GM10248 (cell line): ENCODE results near the gene GAS5.
A peak's percentile ranks its signal among the peaks of the same experiment; 100 is the strongest.

Experiments used
- CTCF ChIA-PET: fragments of 300-600 bp; sonication (Branson Sonifier 250); formaldehyde crosslinking; extraction: SDS; loops from one replicate; lab custom pipeline; 2021; ENCODE audit warnings: antibody characterized with exemption; lab: Yijun Ruan, JAX
- POLR2A ChIA-PET: fragments of 350-650 bp; sonication (Branson Sonifier 250); formaldehyde crosslinking; extraction: SDS; loops from one replicate; lab custom pipeline; 2020; ENCODE audit warnings: antibody characterized with exemption; lab: Yijun Ruan, JAX
- DNase-seq: peaks from one replicate; pipeline ENCODE4 v3.0.0; 2012; ENCODE audit errors: extremely low spot score
- CTCF ChIP-seq: IDR thresholded peaks from 2 replicates; pipeline ENCODE4 v1.5.1; 2012; ENCODE audit warnings: mild to moderate bottlenecking, low read depth; ENCODE audit errors: extremely low read depth, missing control alignments, control extremely low read depth

GAS5 gene

GRCh38 chr1:173867753-173868265, at the start of gene GAS5:
Gene GAS5, minus strand, starts transcription at chr1:173867989.
- ChIA-PET CTCF (interaction anchor here (0.8 to 1.4 kb wide), 3 partner anchors 10 to 438 kb away, joined by 3 to 6 read pairs (median 5); no protein-coding TSS in a partner anchor), POLR2A (interaction anchor here (0.7 to 1.9 kb wide), 15 partner anchors 8 to 1132 kb away, joined by 3 to 11 read pairs (median 4); partner anchors contain the start of genes CENPL, DARS2, PRDX6 and RC3H1)
- peak; percentile 95 for DNase-seq
- no peak for TF ChIP-seq CTCF

- no peak for DNase-seq
- POLR2A ChIA-PET = no interaction called here
- no peak for TF ChIP-seq CTCF
- CTCF ChIA-PET = no interaction called here
Measured at GRCh38 chr1:173917149-173917548, 49.4 kb upstream of the GAS5 start, which contains the start of gene SERPINC1. Gene SERPINC1, minus strand, starts transcription at chr1:173917327. Its CDS starts 68 bp downstream, at chr1:173917259.

GRCh38 chr1:173916667-173917066, 48.9 kb upstream of the GAS5 start:
- TF ChIP-seq CTCF = no peak
- DNase-seq = no peak
- POLR2A ChIA-PET = no interaction called here
- CTCF ChIA-PET = no interaction called here

- TF ChIP-seq CTCF = no peak
- ChIA-PET CTCF (interaction anchor here (1.2 to 1.4 kb wide), 2 partner anchors 20 to 23 kb away, joined by 3 to 4 read pairs; no protein-coding TSS in a partner anchor), POLR2A (no interaction called here)
- DNase-seq = no peak
Measured at GRCh38 chr1:173915596-173915995, 47.8 kb upstream of the GAS5 start.

- TF ChIP-seq CTCF = peak; percentile 44
- DNase-seq = peak; percentile 58
- CTCF ChIA-PET = interaction anchor here (1.0 to 1.4 kb wide), 3 partner anchors 12 to 485 kb away, joined by 3 to 4 read pairs (median 3); no protein-coding TSS in a partner anchor
- POLR2A ChIA-PET = no interaction called here
Measured at GRCh38 chr1:173914366-173914871, 46.6 kb upstream of the GAS5 start.

- ChIA-PET POLR2A (no interaction called here), CTCF (no interaction called here)
- DNase-seq = no peak
- TF ChIP-seq CTCF = no peak
Measured at GRCh38 chr1:173913111-173913510, 45.3 kb upstream of the GAS5 start.
